HepG2 (cell line): Measurements from ENCODE around the gene IDH3A. TPM values are rescaled to one million over a fixed set of nuclear protein-coding genes. Genes with fewer than 3 reads are reported as not detected.

ENCODE experiments used
- ATAC-seq: fragments of 200-7000 bp; cut with Tn5 transposase; 3 replicates; pipeline ENCODE4 v1.9.1; 2020; ENCODE audit warnings: mild to moderate bottlenecking, moderate library complexity
- BruUV-seq: library from RNA; stranded (reverse); fragments of 400-500 nt; replicated peaks from 2 replicates; lab custom pipeline; 2021; lab: Mats Ljungman, UMichigan
- CTCF ChIA-PET: fragments of 300-600 bp; formaldehyde crosslinking; extraction: SDS; loops from one replicate; lab custom pipeline; 2021; ENCODE audit warnings: low total read pairs, inconsistent platforms, low intra/inter-chr PET ratio; lab: Yijun Ruan, JAX
- POLR2A ChIA-PET: fragments of 350-600 bp; sonication (Branson Sonifier 250); formaldehyde crosslinking; loops from one replicate; lab custom pipeline; 2020; ENCODE audit warnings: antibody characterized with exemption, inconsistent platforms; lab: Yijun Ruan, JAX
- DNase-seq: peaks from one replicate; pipeline ENCODE4 v3.0.0-alpha.2; 2015; ENCODE audit warnings: low spot score
- FAIRE-seq: peaks from 3 replicates; lab custom pipeline; 2011; peaks lifted over from hg19 to GRCh38; lab: Jason Lieb, UNC
- H2AFZ ChIP-seq: one replicate; pipeline ENCODE4 v1.6.1; 2011; ENCODE audit warnings: low read length, inconsistent platforms
- H3K27ac ChIP-seq: fragments of 300-600 bp; 3 replicates; pipeline ENCODE4 v1.8.0; 2011; ENCODE audit warnings: mixed run types, mild to moderate bottlenecking, mixed read lengths, low read length, inconsistent platforms; ENCODE audit not compliant: insufficient read depth; ENCODE audit errors: extremely low read length
- H3K27me3 ChIP-seq, 2 experiments: fragments of 200-600 bp in 1 of 2; 2 replicates in 1 of 2; 3 replicates in 1 of 2; pipeline versions ENCODE4 v1.6.0 to v1.8.0; 2011; ENCODE audit warnings: low read length in 2 of 2, mild to moderate bottlenecking in 2 of 2, moderate library complexity in 2 of 2, inconsistent platforms in 1 of 2; ENCODE audit not compliant: insufficient read depth in 2 of 2, control insufficient read depth in 1 of 2
- H3K36me3 ChIP-seq, 2 experiments: fragments of 200-600 bp in 1 of 2; replicated peaks in 1 of 2; 2 replicates in 1 of 2; 3 replicates in 1 of 2; pipeline versions ENCODE4 v1.5.1 to v1.8.0; 2011; ENCODE audit warnings: low read length in 2 of 2, inconsistent platforms in 1 of 2; ENCODE audit not compliant: insufficient read depth in 2 of 2, control insufficient read depth in 1 of 2
- H3K4me1 ChIP-seq: 2 replicates; pipeline ENCODE4 v1.5.1; 2012; ENCODE audit warnings: low read length, inconsistent platforms; ENCODE audit not compliant: insufficient read depth
- H3K4me2 ChIP-seq: 2 replicates; pipeline ENCODE4 v1.6.0; 2011; ENCODE audit warnings: low read depth, low read length, inconsistent platforms
- H3K4me3 ChIP-seq, 3 experiments: fragments of 200-600 bp in 1 of 3; sonication (generic), shearing (Covaris generic) in 1 of 3; replicated peaks in 1 of 3; 2 replicates each; pipeline ENCODE4 v1.5.1; 2011 to 2016; ENCODE audit warnings: low read length in 3 of 3, inconsistent platforms in 2 of 3, low read depth in 2 of 3, mild to moderate bottlenecking in 2 of 3, control low read depth in 1 of 3, mixed read lengths in 1 of 3; ENCODE audit not compliant: insufficient read depth in 1 of 3
- H3K79me2 ChIP-seq: one replicate; pipeline ENCODE4 v1.6.1; 2011; ENCODE audit warnings: low read length, inconsistent platforms; ENCODE audit not compliant: insufficient read depth
- H3K9ac ChIP-seq: 2 replicates; pipeline ENCODE4 v1.6.0; 2011; ENCODE audit warnings: mild to moderate bottlenecking, low read depth, low read length, inconsistent platforms; ENCODE audit not compliant: insufficient read depth
- H3K9me3 ChIP-seq: 2 replicates; pipeline ENCODE4 v1.5.1; 2012; ENCODE audit warnings: mild to moderate bottlenecking, low read length
- H4K20me1 ChIP-seq: 2 replicates; pipeline ENCODE4 v1.6.0; 2011; ENCODE audit warnings: inconsistent platforms, mild to moderate bottlenecking, low read length, moderate library complexity; ENCODE audit not compliant: insufficient read depth
- CEBPB ChIP-seq: IDR thresholded peaks from 2 replicates; pipeline ENCODE4 v1.6.1; 2011; ENCODE audit warnings: low read depth, low read length, improper control_type of control experiment, borderline replicate concordance
- GTF3A ChIP-seq: sonication (generic); formaldehyde crosslinking; conservative IDR thresholded peaks from 2 replicates; pipeline ENCODE4 v1.4.0; 2020; ENCODE audit warnings: mild to moderate bottlenecking, missing genetic modification reagents
- HNF4A ChIP-seq: sonication (generic); formaldehyde crosslinking; IDR thresholded peaks from 2 replicates; pipeline ENCODE4 v1.4.0; 2020; ENCODE audit warnings: missing genetic modification reagents
- KIAA2018 ChIP-seq: sonication (generic); formaldehyde crosslinking; IDR thresholded peaks from 2 replicates; pipeline ENCODE4 v1.5.0; 2020; ENCODE audit warnings: mild to moderate bottlenecking, missing genetic modification reagents, borderline replicate concordance
- LCORL ChIP-seq, 2 experiments: fragments of 450-650 bp in 1 of 2; sonication (generic) in 1 of 2; formaldehyde crosslinking in 1 of 2; IDR thresholded peaks; 2 replicates each; pipeline versions ENCODE4 v1.5.0 to v1.6.1; 2017 to 2020; ENCODE audit warnings: antibody characterized with exemption in 1 of 2, missing genetic modification reagents in 1 of 2
- MYC ChIP-seq: sonication (generic); formaldehyde crosslinking; IDR thresholded peaks from 2 replicates; pipeline ENCODE4 v1.9.0; 2021; ENCODE audit warnings: missing genetic modification reagents, borderline replicate concordance
- TSC22D2 ChIP-seq: sonication (generic); formaldehyde crosslinking; IDR thresholded peaks from 2 replicates; pipeline ENCODE4 v1.5.1; 2020; ENCODE audit warnings: missing genetic modification reagents, mild to moderate bottlenecking, borderline replicate concordance
- YEATS2 ChIP-seq: sonication (generic); formaldehyde crosslinking; IDR thresholded peaks from 2 replicates; pipeline ENCODE4 v1.4.0; 2020; ENCODE audit warnings: missing genetic modification reagents, borderline replicate concordance
- WGBS: methylation state at CpG from one replicate; pipeline ENCODE4 v1.1.6; 2017; ENCODE audit warnings: low lambda C conversion rate; 5-methylcytosine and 5-hydroxymethylcytosine counted together
- in situ Hi-C: cut with HindIII; loops from 2 replicates; pipeline ENCODE4 v1.10.0; 2017; ENCODE audit warnings: low pct_unique_long_range_greater_than_20kb; ENCODE audit not compliant: extremely low pct_ligation_motif_present
- intact Hi-C: fragments of 100-400 bp; cut with micrococcal nuclease; formaldehyde crosslinking; loops from one replicate; pipeline ENCODE4 v1.10.0; 2022; ENCODE audit not compliant: unreplicated experiment
- polyA plus RNA-seq, 8 experiments: library from polyadenylated mRNA; depleted of rRNA in 3 of 8; stranded (reverse) in 7 of 8; unstranded in 1 of 8; fragments of >200 nt; fragmentation: Illumina TruSeq in 4 of 8; extraction: Trizol in 4 of 8; gene quantifications; 2 replicates each; pipeline versions ENCODE4 v1.2.1 to v1.2.3, GENCODE V29; 2011 to 2016; ENCODE audit warnings: low read depth in 4 of 8, missing spikeins in 1 of 8, mixed read lengths in 1 of 8; ENCODE audit not compliant: insufficient read depth in 1 of 8
- total RNA-seq, 5 experiments: library from RNA; depleted of rRNA; stranded (reverse); fragments of >200 nt; fragmentation: Illumina TruSeq; extraction: Trizol; gene quantifications; 2 replicates each; pipeline ENCODE4 v1.2.3, GENCODE V29; 2016; ENCODE audit warnings: low read depth in 1 of 5

IDH3A gene
- total and polyA plus RNA-seq, 2 of the 13 experiments (the other 11 are each of a cell fraction or from before 2014, with no cell fraction given): 40.7 to 50.7 TPM

DNA sequence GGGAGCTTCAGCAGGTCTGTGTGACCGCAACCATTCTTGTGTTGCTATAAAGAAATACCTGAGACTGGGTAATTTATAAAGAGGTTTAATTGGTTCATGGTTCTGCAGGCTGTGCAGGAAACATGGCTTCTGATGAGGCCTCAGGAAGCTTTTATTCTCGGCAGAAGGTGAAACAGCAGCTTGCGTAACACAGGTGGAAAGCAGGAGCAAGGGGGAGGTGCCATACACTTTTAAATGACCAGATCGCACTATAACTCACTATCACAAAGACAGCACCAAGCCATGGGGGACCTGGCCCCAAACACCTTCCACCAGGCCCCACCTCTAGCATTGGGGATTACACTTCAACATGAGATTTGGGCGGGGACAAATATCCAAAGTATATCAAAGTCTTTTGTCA is 9.6 kb upstream of the IDH3A start:
- Histone ChIP-seq H3K79me2 (no peaks in the 10 kb centered on the region), H3K4me1 (peaks cover 29% of the 10 kb centered on the region), H3K9ac (no peak overlapping the region), H3K4me3 (no peak overlapping the region), H4K20me1 (no peaks in the 10 kb centered on the region), H3K36me3 (no peaks in the 10 kb centered on the region), H3K27me3 (peaks cover 0 to 9% of the 10 kb centered on the region in 2 experiments; a peak in 1 of 5 replicates), H3K27ac (no peak overlapping the region)
- no TSS peak for BruUV-seq
- FAIRE-seq (no peak), DNase-seq (no peak), ATAC-seq (no peak)
- ChIA-PET CTCF (no interaction called here), POLR2A (interaction anchor here (1.3 kb wide), 1 partner anchor 9 kb away, joined by 5 read pairs; the partner anchor contains the start of gene IDH3A)
- intact Hi-C loops: no loop called here
- 70% methylated on average over 5 of the region's 5 CpGs for WGBS
- TF ChIP-seq CEBPB (peak; percentile 27; the same call in 1 of the 2 replicates), HNF4A (CRISPR knock-in tag) (no peak), TSC22D2 (CRISPR knock-in tag) (no peak), GTF3A (CRISPR knock-in tag) (no peak), LCORL (IDR thresholded peaks at IDR 0.05) (no peak), LCORL (CRISPR knock-in tag; IDR thresholded peaks at IDR 0.05) (no peak), KIAA2018 (CRISPR knock-in tag) (no peak), MYC (no peak), YEATS2 (no peak)
- TF ChIP-seq, all 625 proteins: peak for 1
- Histone ChIP-seq H3K4me2 (no peak overlapping the region), H3K9me3 (no peaks in the 10 kb centered on the region), H2AFZ (no peak overlapping the region)
- in situ Hi-C loops: no loop called here
